Naive thymus-derived CD4-positive, alpha-beta T cell (primary cell): ENCODE results near the gene S100PBP. TPM values are rescaled to one million over a fixed set of nuclear protein-coding genes. Genes with fewer than 3 reads are reported as not detected.

Source experiments
- ATAC-seq: fragments of 150-1000 bp; cut with Tn5 transposase; 2 replicates; pipeline ENCODE4 v1.10.0; 2021; ENCODE audit warnings: mild to moderate bottlenecking, moderate library complexity
- CTCF ChIA-PET: fragments of 350-600 bp; sonication (Branson Sonifier 250); formaldehyde crosslinking; loops from one replicate; lab custom pipeline; 2021; ENCODE audit warnings: antibody characterized with exemption; lab: Charles Lee
- POLR2A ChIA-PET: fragments of 350-600 bp; sonication (Branson Sonifier 250); formaldehyde crosslinking; loops from one replicate; lab custom pipeline; 2021; ENCODE audit warnings: antibody characterized with exemption, inconsistent platforms; lab: Charles Lee
- DNase-seq, 9 donors: peaks; one replicate each; pipeline versions ENCODE4 v3.0.0 to v3.0.0-alpha.2; 2020 to 2022; ENCODE audit warnings: mixed read lengths in 1 of 9
- H3K27ac ChIP-seq: one replicate; pipeline ENCODE4 v1.7.0; 2013; ENCODE audit warnings: mild to moderate bottlenecking, low read depth, low read length, moderate library complexity
- H3K27me3 ChIP-seq, 2 donors: one replicate each; pipeline ENCODE4 v1.7.0; 2013; ENCODE audit warnings: low read length in 2 of 2, mild to moderate bottlenecking in 2 of 2, moderate library complexity in 2 of 2; ENCODE audit not compliant: control insufficient read depth in 2 of 2, insufficient read depth in 2 of 2
- H3K36me3 ChIP-seq, 3 experiments: 1 replicate in 2 of 3; 2 replicates in 1 of 3; pipeline ENCODE4 v1.7.0; 2013; ENCODE audit warnings: low read length in 3 of 3, mild to moderate bottlenecking in 3 of 3, moderate library complexity in 1 of 3; ENCODE audit not compliant: insufficient read depth in 3 of 3, control insufficient read depth in 2 of 3
- H3K4me1 ChIP-seq, 2 donors: one replicate each; pipeline ENCODE4 v1.7.0; 2013; ENCODE audit warnings: low read length in 2 of 2, mild to moderate bottlenecking in 2 of 2, moderate library complexity in 1 of 2; ENCODE audit not compliant: control insufficient read depth in 2 of 2, insufficient read depth in 2 of 2
- H3K4me3 ChIP-seq: 2 replicates; pipeline ENCODE4 v1.7.0; 2013; ENCODE audit warnings: mild to moderate bottlenecking, low read length
- H3K9me3 ChIP-seq, 3 experiments: 1 replicate in 2 of 3; 2 replicates in 1 of 3; pipeline ENCODE4 v1.7.0; 2013; ENCODE audit warnings: low read length in 3 of 3; ENCODE audit not compliant: control insufficient read depth in 2 of 3
- H3K27ac Mint-ChIP-seq, 9 donors: one replicate each; pipeline ENCODE4 v1.8.0; 2020 to 2022; ENCODE audit warnings: mixed read lengths in 9 of 9, mild to moderate bottlenecking in 8 of 9, moderate library complexity in 5 of 9, inconsistent platforms in 2 of 9
- H3K27me3 Mint-ChIP-seq, 5 donors: one replicate each; pipeline ENCODE4 v1.8.0; 2021 to 2022; ENCODE audit warnings: mixed read lengths in 5 of 5, mild to moderate bottlenecking in 1 of 5
- H3K36me3 Mint-ChIP-seq, 5 donors: one replicate each; pipeline ENCODE4 v1.8.0; 2020 to 2022; ENCODE audit warnings: mixed read lengths in 5 of 5, mild to moderate bottlenecking in 3 of 5, inconsistent platforms in 1 of 5
- H3K4me1 Mint-ChIP-seq, 7 donors: one replicate each; pipeline ENCODE4 v1.8.0; 2020 to 2022; ENCODE audit warnings: mixed read lengths in 7 of 7, mild to moderate bottlenecking in 3 of 7, inconsistent platforms in 1 of 7
- H3K4me3 Mint-ChIP-seq, 10 donors: one replicate each; pipeline ENCODE4 v1.8.0; 2020 to 2022; ENCODE audit warnings: mild to moderate bottlenecking in 10 of 10, mixed read lengths in 10 of 10, moderate library complexity in 6 of 10, inconsistent platforms in 2 of 10
- H3K9me3 Mint-ChIP-seq, 11 donors: one replicate each; pipeline ENCODE4 v1.8.0; 2020 to 2022; ENCODE audit warnings: mixed read lengths in 11 of 11, mild to moderate bottlenecking in 4 of 11, inconsistent platforms in 1 of 11, moderate library complexity in 1 of 11
- intact Hi-C, 2 donors: fragments of 100-400 bp; cut with micrococcal nuclease; formaldehyde crosslinking; loops; one replicate each; pipeline ENCODE4 v1.15.1; 2023
- polyA plus RNA-seq, 2 donors: library from polyadenylated mRNA; unstranded; fragments of 300-500 nt; fragmentation: Illumina TruSeq; gene quantifications; one replicate each; pipeline ENCODE4 v1.2.3, GENCODE V29; 2021
- total RNA-seq, 6 experiments: library from RNA in 5 of 6; stranded (reverse) in 5 of 6; gene quantifications; 1 replicate in 5 of 6; 2 replicates in 1 of 6; pipeline ENCODE4 v1.2.3 and lab custom pipeline; 2021 to 2026

Gene S100PBP
- total and polyA plus RNA-seq, 7 experiments from 2014 or later: 9.3 to 69.0 (median 56.3) TPM

- Mint-ChIP-seq H3K4me3 (no peak overlapping the region), H3K27me3 (peaks cover 29 to 39% (median 32%) of the 10 kb centered on the region in 5 donors), H3K4me1 (peaks cover 0 to 11% (median 0%) of the 10 kb centered on the region in 7 donors), H3K9me3 (peaks cover 0 to 1% (median 0%) of the 10 kb centered on the region in 11 donors), H3K27ac (no peak overlapping the region), H3K36me3 (no peaks in the 10 kb centered on the region)
- no peak overlapping the region for H3K27ac ChIP-seq
- no peaks in the 10 kb centered on the region for H3K4me1 ChIP-seq
- ChIA-PET POLR2A (no interaction called here), CTCF (interaction anchor here (0.6 to 1.8 kb wide), 2 partner anchors 171 to 1490 kb away, joined by 3 to 4 read pairs; no protein-coding TSS in a partner anchor)
- DNase-seq: no peak
- intact Hi-C loops: no loop called here
- H3K9me3 ChIP-seq: no peaks in the 10 kb centered on the region
- ATAC-seq: no peak
- peaks cover 2 to 3% of the 10 kb centered on the region in 2 donors for H3K27me3 ChIP-seq
- no peaks in the 10 kb centered on the region for H3K36me3 ChIP-seq
- no peak overlapping the region for H3K4me3 ChIP-seq
Observed at GRCh38 chr1:32877211-32878110, 60.0 kb downstream of the S100PBP start.

- intact Hi-C loops: no loop called here
- no peak for ATAC-seq
- Mint-ChIP-seq H3K27ac (no peak overlapping the region), H3K36me3 (no peaks in the 10 kb centered on the region), H3K27me3 (peaks cover 25 to 40% (median 30%) of the 10 kb centered on the region in 5 donors), H3K9me3 (peaks cover 0 to 1% (median 0%) of the 10 kb centered on the region in 11 donors), H3K4me3 (no peak overlapping the region), H3K4me1 (peaks cover 0 to 8% (median 0%) of the 10 kb centered on the region in 7 donors)
- DNase-seq: no peak
- CTCF ChIA-PET: no interaction called here
- peaks cover 2 to 3% of the 10 kb centered on the region in 2 donors for H3K27me3 ChIP-seq
- H3K4me1 ChIP-seq: no peaks in the 10 kb centered on the region
- POLR2A ChIA-PET: no interaction called here
- no peak overlapping the region for H3K27ac ChIP-seq
- no peaks in the 10 kb centered on the region for H3K36me3 ChIP-seq
- no peaks in the 10 kb centered on the region for H3K9me3 ChIP-seq
- H3K4me3 ChIP-seq: no peak overlapping the region
Observed at GRCh38 chr1:32878183-32878582, 60.7 kb downstream of the S100PBP start.

- H3K4me1 Mint-ChIP-seq: peaks cover 0 to 8% (median 0%) of the 10 kb centered on the region in 7 donors
- ChIA-PET CTCF (no interaction called here), POLR2A (no interaction called here)
- no peak for DNase-seq
- no peaks in the 10 kb centered on the region for H3K4me1 ChIP-seq
- peaks cover 2 to 3% of the 10 kb centered on the region in 2 donors for H3K27me3 ChIP-seq
- intact Hi-C loops: no loop called here
- peaks cover 27 to 43% (median 34%) of the 10 kb centered on the region in 5 donors for H3K27me3 Mint-ChIP-seq
- no peak for ATAC-seq
- H3K27ac ChIP-seq: no peak overlapping the region
- no peaks in the 10 kb centered on the region for H3K36me3 ChIP-seq
- no peak overlapping the region for H3K4me3 ChIP-seq
- no peaks in the 10 kb centered on the region for H3K9me3 ChIP-seq
- no peak overlapping the region for H3K4me3 Mint-ChIP-seq
- peaks cover 0 to 1% (median 0%) of the 10 kb centered on the region in 11 donors for H3K9me3 Mint-ChIP-seq
- H3K27ac Mint-ChIP-seq: no peak overlapping the region
- no peaks in the 10 kb centered on the region for H3K36me3 Mint-ChIP-seq
Observed at GRCh38 chr1:32878637-32879041, 61.2 kb downstream of the S100PBP start.

- ChIA-PET CTCF (interaction anchor here (0.5 kb wide), 1 partner anchor 54 kb away, joined by 3 read pairs; no protein-coding TSS in a partner anchor), POLR2A (no interaction called here)
- Mint-ChIP-seq H3K27me3 (peaks cover 22 to 46% (median 32%) of the 10 kb centered on the region in 5 donors), H3K4me1 (peaks cover 0 to 9% (median 5%) of the 10 kb centered on the region in 7 donors), H3K36me3 (no peaks in the 10 kb centered on the region), H3K4me3 (no peak overlapping the region), H3K9me3 (no peaks in the 10 kb centered on the region), H3K27ac (no peak overlapping the region)
- Histone ChIP-seq H3K4me3 (no peak overlapping the region), H3K9me3 (no peaks in the 10 kb centered on the region), H3K4me1 (no peaks in the 10 kb centered on the region), H3K27me3 (peaks cover 2 to 3% of the 10 kb centered on the region in 2 donors), H3K36me3 (no peaks in the 10 kb centered on the region), H3K27ac (no peak overlapping the region)
- intact Hi-C loops: no loop called here
- DNase-seq (no peak), ATAC-seq (no peak)
Observed at GRCh38 chr1:32881291-32881690, 63.8 kb downstream of the S100PBP start.

GRCh38 chr1:32881871-32882850, 64.7 kb downstream of the S100PBP start:
- Mint-ChIP-seq H3K27ac (no peak overlapping the region), H3K4me3 (no peak overlapping the region), H3K27me3 (peaks cover 26 to 53% (median 35%) of the 10 kb centered on the region in 5 donors), H3K4me1 (peaks cover 0 to 12% (median 5%) of the 10 kb centered on the region in 7 donors), H3K36me3 (no peaks in the 10 kb centered on the region), H3K9me3 (no peaks in the 10 kb centered on the region)
- Histone ChIP-seq H3K4me3 (no peak overlapping the region), H3K4me1 (no peaks in the 10 kb centered on the region), H3K9me3 (no peaks in the 10 kb centered on the region), H3K27me3 (peaks cover 6 to 7% of the 10 kb centered on the region in 2 donors), H3K36me3 (no peaks in the 10 kb centered on the region), H3K27ac (no peak overlapping the region)
- ChIA-PET CTCF (interaction anchor here (0.6 kb wide), 1 partner anchor 8 kb away, joined by 4 read pairs; no protein-coding TSS in a partner anchor), POLR2A (no interaction called here)
- intact Hi-C loops: no loop called here
- DNase-seq (no peak), ATAC-seq (no peak)

GRCh38 chr1:32883338-32884031, 66.0 kb downstream of the S100PBP start:
- no peak overlapping the region for H3K4me3 ChIP-seq
- peaks cover 7 to 11% of the 10 kb centered on the region in 2 donors for H3K27me3 ChIP-seq
- peaks cover 39 to 65% (median 42%) of the 10 kb centered on the region in 5 donors for H3K27me3 Mint-ChIP-seq
- DNase-seq (no peak), ATAC-seq (no peak)
- no peaks in the 10 kb centered on the region for H3K9me3 ChIP-seq
- H3K36me3 Mint-ChIP-seq: no peaks in the 10 kb centered on the region
- H3K4me1 Mint-ChIP-seq: peaks cover 0 to 14% (median 5%) of the 10 kb centered on the region in 7 donors
- H3K27ac Mint-ChIP-seq: no peak overlapping the region
- no peak overlapping the region for H3K27ac ChIP-seq
- ChIA-PET POLR2A (no interaction called here), CTCF (no interaction called here)
- no peak overlapping the region for H3K4me3 Mint-ChIP-seq
- H3K36me3 ChIP-seq: no peaks in the 10 kb centered on the region
- intact Hi-C loops: no loop called here
- no peaks in the 10 kb centered on the region for H3K4me1 ChIP-seq
- H3K9me3 Mint-ChIP-seq: peaks cover 0 to 4% (median 0%) of the 10 kb centered on the region in 11 donors
